GM12878 (cell line): ENCODE results near the gene UBE2F. TPM values are rescaled to one million over a fixed set of nuclear protein-coding genes. Genes with fewer than 3 reads are reported as not detected.
"Not testable (repeated sequence)": the region's sequence is repeated elsewhere in the genome, so short reads cannot be mapped to it uniquely, and the experiment has no call there.

Source experiments
- ATAC-seq: fragments of 200-7000 bp; cut with Tn5 transposase; 3 replicates; pipeline ENCODE4 v1.9.1; 2020; ENCODE audit warnings: mild to moderate bottlenecking, moderate library complexity
- BruUV-seq: library from RNA; stranded (reverse); fragments of 400-500 nt; replicated peaks from 2 replicates; lab custom pipeline; 2021; lab: Mats Ljungman, UMichigan
- CTCF ChIA-PET: fragments of 300-600 bp; sonication (Branson Sonifier 250); formaldehyde crosslinking; extraction: SDS; loops from one replicate; lab custom pipeline; 2021; ENCODE audit warnings: inconsistent platforms; lab: Yijun Ruan, JAX
- POLR2A ChIA-PET: fragments of 350-600 bp; formaldehyde crosslinking; extraction: SDS; loops from one replicate; lab custom pipeline; 2021; ENCODE audit warnings: inconsistent platforms; lab: Charles Lee
- RAD21 ChIA-PET: fragments of 300-600 bp; sonication (Branson Sonifier 250); formaldehyde crosslinking; loops from one replicate; lab custom pipeline; 2023; ENCODE audit warnings: antibody characterized with exemption; ENCODE audit not compliant: unreplicated experiment; lab: Charles Lee
- SMC1A ChIA-PET: fragments of 300-600 bp; sonication (Branson Sonifier 250); formaldehyde crosslinking; loops from one replicate; lab custom pipeline; 2023; ENCODE audit not compliant: unreplicated experiment, uncharacterized antibody; lab: Charles Lee
- DNase-seq: peaks from one replicate; pipeline ENCODE4 v3.0.0-alpha.2; 2011; ENCODE audit warnings: low read depth, low spot score
- FAIRE-seq: peaks from 3 replicates; lab custom pipeline; 2011; peaks lifted over from hg19 to GRCh38; lab: Jason Lieb, UNC
- H2AFZ ChIP-seq: 2 replicates; pipeline ENCODE4 v1.6.0; 2011; ENCODE audit warnings: low read depth, low read length, control low read depth; ENCODE audit not compliant: control insufficient read depth
- H3K27ac ChIP-seq: 2 replicates; pipeline ENCODE4 v1.5.1; 2011; ENCODE audit warnings: control low read depth; ENCODE audit not compliant: control insufficient read depth, insufficient read depth
- H3K27me3 ChIP-seq, 2 experiments: replicated peaks in 1 of 2; 2 replicates each; pipeline versions ENCODE4 v1.6.0 to v1.6.1; 2011; ENCODE audit warnings: low read length in 1 of 2; ENCODE audit not compliant: control insufficient read depth in 2 of 2, insufficient read depth in 2 of 2
- H3K36me3 ChIP-seq, 2 experiments: 2 replicates each; pipeline ENCODE4 v1.5.1; 2011; ENCODE audit warnings: low read length in 1 of 2; ENCODE audit not compliant: control insufficient read depth in 2 of 2, insufficient read depth in 2 of 2
- H3K4me1 ChIP-seq: 2 replicates; pipeline ENCODE4 v1.6.1; 2011; ENCODE audit warnings: mild to moderate bottlenecking, low read length, moderate library complexity, mixed read lengths; ENCODE audit not compliant: control insufficient read depth, insufficient read depth
- H3K4me2 ChIP-seq: 2 replicates; pipeline ENCODE4 v1.6.0; 2011; ENCODE audit warnings: control low read depth; ENCODE audit not compliant: control insufficient read depth, insufficient read depth
- H3K4me3 ChIP-seq: fragments of 200-600 bp; sonication (generic); 2 replicates; pipeline ENCODE4 v1.5.1; 2016
- H3K79me2 ChIP-seq: 2 replicates; pipeline ENCODE4 v1.6.0; 2011; ENCODE audit warnings: low read length; ENCODE audit not compliant: control insufficient read depth, insufficient read depth
- H3K9ac ChIP-seq: 2 replicates; pipeline ENCODE4 v1.8.0; 2011; ENCODE audit warnings: low read length, control low read depth, mixed read lengths; ENCODE audit not compliant: control insufficient read depth, insufficient read depth
- H3K9me3 ChIP-seq: replicated peaks from 3 replicates; pipeline ENCODE4 v1.5.1; 2011; ENCODE audit warnings: mild to moderate bottlenecking, low read length; ENCODE audit not compliant: control insufficient read depth, insufficient read depth
- H4K20me1 ChIP-seq: 2 replicates; pipeline ENCODE4 v1.6.0; 2011; ENCODE audit not compliant: control insufficient read depth, insufficient read depth
- ATF2 ChIP-seq: IDR thresholded peaks from 2 replicates; pipeline ENCODE4 v1.6.1; 2012; ENCODE audit warnings: low read length, inconsistent platforms
- BMI1 ChIP-seq: fragments of 450-650 bp; IDR thresholded peaks from 2 replicates; pipeline ENCODE4 v1.6.1; 2016; ENCODE audit warnings: mild to moderate bottlenecking, moderate library complexity, borderline replicate concordance
- E2F8 ChIP-seq: fragments of 450-650 bp; IDR thresholded peaks from 2 replicates; pipeline ENCODE4 v1.6.1; 2018; ENCODE audit warnings: mild to moderate bottlenecking, low read depth, moderate library complexity; ENCODE audit not compliant: partially characterized antibody
- NR2C2 ChIP-seq: IDR thresholded peaks from 2 replicates; pipeline ENCODE4 v1.6.1; 2011; ENCODE audit warnings: borderline replicate concordance, low read depth; ENCODE audit not compliant: control insufficient read depth, insufficient read length
- WGBS: methylation state at CpG from one replicate; pipeline ENCODE4 v1.1.6; 2016; ENCODE audit warnings: low lambda C conversion rate; ENCODE audit not compliant: insufficient replicate concordance, insufficient coverage; ENCODE audit errors: missing lambda C conversion rate; 5-methylcytosine and 5-hydroxymethylcytosine counted together
- in situ Hi-C: fragments of 300-500 bp; cut with MboI; formaldehyde crosslinking; loops from 9 replicates; pipeline ENCODE4 v1.14.3; 2018; ENCODE audit warnings: mixed read lengths
- intact Hi-C: fragments of 100-400 bp; cut with micrococcal nuclease; formaldehyde crosslinking; loops from one replicate; pipeline ENCODE4 v1.14.2; 2022; ENCODE audit not compliant: unreplicated experiment
- polyA plus RNA-seq, 11 experiments: library from polyadenylated mRNA; depleted of rRNA in 4 of 11; unstranded in 6 of 11; stranded (reverse) in 5 of 11; fragments of >200 nt; fragmentation: Nextera tagmentation in 4 of 11; fragmentation: Illumina TruSeq in 1 of 11; extraction: Ambion mirVana in 4 of 11; extraction: Trizol in 1 of 11; gene quantifications; 1 replicate in 1 of 11; 2 replicates in 10 of 11; pipeline versions ENCODE4 v1.2.1 to v1.2.3, GENCODE V29; 2011 to 2016; ENCODE audit warnings: inconsistent platforms in 2 of 11, missing spikeins in 2 of 11, low read depth in 1 of 11
- total RNA-seq, 4 experiments: library from RNA; depleted of rRNA in 3 of 4; stranded (reverse); fragments of >200 nt in 3 of 4; fragmentation: Illumina TruSeq in 1 of 4; extraction: Trizol in 1 of 4; gene quantifications; 2 replicates each; pipeline versions ENCODE4 v1.2.1 to v1.2.3, GENCODE V29; 2013 to 2021

Gene UBE2F
- total and polyA plus RNA-seq, 10 of the 15 experiments (the other 5 are each of a cell fraction or from before 2014, with no cell fraction given), result 12.3 to 64.4 (median 31.5) TPM

- TF ChIP-seq ATF2 (no peak), E2F8 (no peak), NR2C2 (no peak), BMI1 (no peak)
- TF ChIP-seq, all 136 proteins: peak for 0
Measured at GRCh38 chr2:237946423-237946822, 20.4 kb upstream of the UBE2F start (continued).

GRCh38 chr2:237951354-237951753 is 15.5 kb upstream of the UBE2F start:
- not testable (repeated sequence) for FAIRE-seq

More at GRCh38 chr2:237951354-237951753, 15.5 kb upstream of the UBE2F start:
- H3K27me3 ChIP-seq, H3K4me3 ChIP-seq, intact Hi-C loops, POLR2A ChIA-PET, H3K9ac ChIP-seq, H3K4me2 ChIP-seq, DNase-seq, H4K20me1 ChIP-seq, RAD21 ChIA-PET, H3K36me3 ChIP-seq, H3K4me1 ChIP-seq, in situ Hi-C loops, H3K79me2 ChIP-seq, ATAC-seq, H3K9me3 ChIP-seq, BruUV-seq, H3K27ac ChIP-seq, H2AFZ ChIP-seq: not testable (repeated sequence)
- CTCF ChIA-PET, result interaction anchor here (0.6 to 1.2 kb wide), 2 partner anchors 12 to 33 kb away, joined by 3 read pairs; no protein-coding TSS in a partner anchor
- 10% methylated on average over 4 of the region's 4 CpGs for WGBS
- SMC1A ChIA-PET, result interaction anchor here (1.4 kb wide), 1 partner anchor 10 kb away, joined by 4 read pairs; no protein-coding TSS in a partner anchor
